CD14-positive monocyte (primary cell): ENCODE results near the gene DTYMK. TPM values are rescaled to one million over a fixed set of nuclear protein-coding genes. Genes with fewer than 3 reads are reported as not detected.
A peak's percentile ranks its signal among the peaks of the same experiment; 100 is the strongest.

Experiments
- DNase-seq, 3 donors: peaks; one replicate each; pipeline ENCODE4 v3.0.0-alpha.2; 2011 to 2022
- H2AFZ ChIP-seq: 2 replicates; pipeline ENCODE4 v1.6.0; 2012; ENCODE audit warnings: mild to moderate bottlenecking, low read depth, low read length, inconsistent platforms; ENCODE audit not compliant: insufficient read depth, poor library complexity, severe bottlenecking
- H3K27ac ChIP-seq, 2 donors: 1 replicate in 1 of 2; 2 replicates in 1 of 2; pipeline ENCODE4 v1.5.1; 2012 to 2013; ENCODE audit warnings: low read length in 2 of 2, control low read depth in 1 of 2, inconsistent platforms in 1 of 2, low read depth in 1 of 2, mild to moderate bottlenecking in 1 of 2
- H3K27me3 ChIP-seq, 2 donors: one replicate each; pipeline versions ENCODE4 v1.6.0 to v1.6.1; 2011 to 2013; ENCODE audit warnings: low read length in 2 of 2; ENCODE audit not compliant: control insufficient read depth in 2 of 2, insufficient read depth in 2 of 2
- H3K36me3 ChIP-seq, 2 donors: replicated peaks in 1 of 2; 1 replicate in 1 of 2; 2 replicates in 1 of 2; pipeline versions ENCODE4 v1.5.1 to v1.6.1; 2012 to 2013; ENCODE audit warnings: low read length in 2 of 2, control low read depth in 1 of 2, inconsistent platforms in 1 of 2, mild to moderate bottlenecking in 1 of 2; ENCODE audit not compliant: insufficient read depth in 2 of 2, control insufficient read depth in 1 of 2
- H3K4me1 ChIP-seq, 2 donors: 1 replicate in 1 of 2; 2 replicates in 1 of 2; pipeline versions ENCODE4 v1.5.1 to v1.6.1; 2012 to 2013; ENCODE audit warnings: low read length in 2 of 2, control low read depth in 1 of 2, inconsistent platforms in 1 of 2, mild to moderate bottlenecking in 1 of 2, moderate library complexity in 1 of 2; ENCODE audit not compliant: insufficient read depth in 2 of 2, control insufficient read depth in 1 of 2
- H3K4me2 ChIP-seq: replicated peaks from 2 replicates; pipeline ENCODE3; 2012; ENCODE audit warnings: low read length, moderate library complexity, mild to moderate bottlenecking; ENCODE audit not compliant: poor library complexity, severe bottlenecking; ENCODE audit errors: extremely low read depth
- H3K4me3 ChIP-seq, 3 experiments: fragments of 200-600 bp in 1 of 3; sonication (generic) in 1 of 3; replicated peaks in 1 of 3; 1 replicate in 2 of 3; 2 replicates in 1 of 3; pipeline ENCODE4 v1.5.1; 2011 to 2013; ENCODE audit warnings: low read length in 3 of 3, mild to moderate bottlenecking in 3 of 3, control low read depth in 2 of 3, low read depth in 2 of 3, inconsistent platforms in 1 of 3, moderate library complexity in 1 of 3
- H3K79me2 ChIP-seq: 2 replicates; pipeline ENCODE4 v1.6.0; 2012; ENCODE audit warnings: mild to moderate bottlenecking, control low read depth, inconsistent platforms, low read length, moderate library complexity; ENCODE audit not compliant: insufficient read depth
- H3K9ac ChIP-seq: 2 replicates; pipeline ENCODE4 v1.6.0; 2017; ENCODE audit warnings: low read length, mild to moderate bottlenecking; ENCODE audit not compliant: insufficient read depth, poor library complexity, severe bottlenecking
- H3K9me3 ChIP-seq, 2 donors: replicated peaks in 1 of 2; 1 replicate in 1 of 2; 2 replicates in 1 of 2; pipeline versions ENCODE4 v1.5.1 to v1.6.1; 2012 to 2013; ENCODE audit warnings: low read length in 2 of 2, control low read depth in 1 of 2; ENCODE audit not compliant: control insufficient read depth in 1 of 2, insufficient read depth in 1 of 2
- H4K20me1 ChIP-seq: 2 replicates; pipeline ENCODE4 v1.6.0; 2012; ENCODE audit warnings: mild to moderate bottlenecking, low read length, control low read depth, moderate library complexity; ENCODE audit not compliant: insufficient read depth
- H3K27ac Mint-ChIP-seq, 7 donors: one replicate each; pipeline ENCODE4 v1.8.0; 2020; ENCODE audit warnings: mild to moderate bottlenecking in 7 of 7, mixed read lengths in 7 of 7, moderate library complexity in 6 of 7, inconsistent platforms in 2 of 7
- H3K27me3 Mint-ChIP-seq, 3 donors: one replicate each; pipeline ENCODE4 v1.8.0; 2021 to 2022; ENCODE audit warnings: low read depth in 3 of 3, mild to moderate bottlenecking in 3 of 3, mixed read lengths in 3 of 3, moderate library complexity in 3 of 3, inconsistent platforms in 1 of 3
- H3K36me3 Mint-ChIP-seq, 2 donors: one replicate each; pipeline ENCODE4 v1.8.0; 2020; ENCODE audit warnings: mixed read lengths in 2 of 2, inconsistent platforms in 1 of 2, mild to moderate bottlenecking in 1 of 2
- H3K4me1 Mint-ChIP-seq: one replicate; pipeline ENCODE4 v1.8.0; 2020; ENCODE audit warnings: mild to moderate bottlenecking, mixed read lengths
- H3K4me3 Mint-ChIP-seq, 2 donors: one replicate each; pipeline ENCODE4 v1.8.0; 2020; ENCODE audit warnings: mild to moderate bottlenecking in 2 of 2, mixed read lengths in 2 of 2, moderate library complexity in 1 of 2
- H3K9me3 Mint-ChIP-seq, 7 donors: one replicate each; pipeline ENCODE4 v1.8.0; 2020 to 2022; ENCODE audit warnings: mixed read lengths in 7 of 7, mild to moderate bottlenecking in 6 of 7, moderate library complexity in 6 of 7, inconsistent platforms in 2 of 7
- WGBS: methylation state at CpG from one replicate; pipeline ENCODE4 v1.1.5; 2013; ENCODE audit warnings: missing lambda C conversion rate; ENCODE audit not compliant: insufficient coverage; 5-methylcytosine and 5-hydroxymethylcytosine counted together
- intact Hi-C, 2 donors: fragments of 100-400 bp; cut with micrococcal nuclease; formaldehyde crosslinking; loops; one replicate each; pipeline versions ENCODE4 v1.15.0 to v1.15.1; 2023
- polyA plus RNA-seq, 3 donors: library from polyadenylated mRNA; depleted of rRNA in 1 of 3; unstranded in 2 of 3; stranded (reverse) in 1 of 3; fragments of 300-500 nt in 2 of 3; fragments of >200 nt in 1 of 3; fragmentation: Illumina TruSeq in 2 of 3; gene quantifications; 1 replicate in 2 of 3; 2 replicates in 1 of 3; pipeline ENCODE4 v1.2.3, GENCODE V29; 2012 to 2021
- TF ChIP-seq, protein P1 (sequence below): fragments of 200-600 bp; IDR thresholded peaks from one replicate; pipeline ENCODE4 v1.8.0; 2022; ENCODE audit warnings: antibody characterized with exemption, mild to moderate bottlenecking

DTYMK gene
- polyA plus RNA-seq, 3 donors = 13.0 to 23.5 (median 18.7) TPM

DNA sequence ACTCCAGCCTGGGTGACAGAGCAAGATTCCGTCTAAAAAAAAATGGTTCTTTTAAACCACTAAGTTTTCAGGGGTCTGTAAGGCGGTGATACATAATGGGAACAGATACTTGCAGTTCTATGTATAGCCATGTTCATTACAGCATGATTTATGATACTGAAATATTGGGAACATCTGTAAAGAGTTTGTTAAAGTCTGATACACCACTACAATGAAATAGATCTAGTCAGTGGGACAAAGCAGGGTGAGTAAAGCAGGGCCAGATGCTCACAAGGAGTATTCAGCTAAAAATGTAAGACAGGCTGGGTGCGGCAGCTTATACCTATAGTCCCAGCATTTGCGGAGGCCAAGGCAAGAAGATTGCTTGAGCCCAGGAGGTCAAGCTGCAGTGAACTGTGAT is 9.0 kb upstream of the DTYMK start:
- H3K27ac Mint-ChIP-seq = no peak overlapping the region
- TF ChIP-seq, protein P1, sequence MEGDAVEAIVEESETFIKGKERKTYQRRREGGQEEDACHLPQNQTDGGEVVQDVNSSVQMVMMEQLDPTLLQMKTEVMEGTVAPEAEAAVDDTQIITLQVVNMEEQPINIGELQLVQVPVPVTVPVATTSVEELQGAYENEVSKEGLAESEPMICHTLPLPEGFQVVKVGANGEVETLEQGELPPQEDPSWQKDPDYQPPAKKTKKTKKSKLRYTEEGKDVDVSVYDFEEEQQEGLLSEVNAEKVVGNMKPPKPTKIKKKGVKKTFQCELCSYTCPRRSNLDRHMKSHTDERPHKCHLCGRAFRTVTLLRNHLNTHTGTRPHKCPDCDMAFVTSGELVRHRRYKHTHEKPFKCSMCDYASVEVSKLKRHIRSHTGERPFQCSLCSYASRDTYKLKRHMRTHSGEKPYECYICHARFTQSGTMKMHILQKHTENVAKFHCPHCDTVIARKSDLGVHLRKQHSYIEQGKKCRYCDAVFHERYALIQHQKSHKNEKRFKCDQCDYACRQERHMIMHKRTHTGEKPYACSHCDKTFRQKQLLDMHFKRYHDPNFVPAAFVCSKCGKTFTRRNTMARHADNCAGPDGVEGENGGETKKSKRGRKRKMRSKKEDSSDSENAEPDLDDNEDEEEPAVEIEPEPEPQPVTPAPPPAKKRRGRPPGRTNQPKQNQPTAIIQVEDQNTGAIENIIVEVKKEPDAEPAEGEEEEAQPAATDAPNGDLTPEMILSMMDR = no peak
- Histone ChIP-seq H2AFZ (no peak overlapping the region), H3K4me2 (no peak overlapping the region), H3K27ac (no peak overlapping the region), H4K20me1 (no peaks in the 10 kb centered on the region), H3K79me2 (no peaks in the 10 kb centered on the region), H3K27me3 (no peaks in the 10 kb centered on the region), H3K4me3 (no peak overlapping the region), H3K9me3 (no peaks in the 10 kb centered on the region), H3K4me1 (peaks cover 6% of the 10 kb centered on the region in 2 donors), H3K36me3 (peaks cover 24 to 40% of the 10 kb centered on the region in 2 donors), H3K9ac (no peak overlapping the region)
- DNase-seq = no peak
- no peaks in the 10 kb centered on the region for H3K9me3 Mint-ChIP-seq
- 94% methylated on average over 2 of the region's 4 CpGs for WGBS
- H3K36me3 Mint-ChIP-seq = peaks cover 18 to 42% of the 10 kb centered on the region in 2 donors
- peaks cover 8% of the 10 kb centered on the region for H3K4me1 Mint-ChIP-seq
- intact Hi-C loops = no loop called here
- H3K27me3 Mint-ChIP-seq = no peaks in the 10 kb centered on the region
- H3K4me3 Mint-ChIP-seq = no peak overlapping the region

DNA sequence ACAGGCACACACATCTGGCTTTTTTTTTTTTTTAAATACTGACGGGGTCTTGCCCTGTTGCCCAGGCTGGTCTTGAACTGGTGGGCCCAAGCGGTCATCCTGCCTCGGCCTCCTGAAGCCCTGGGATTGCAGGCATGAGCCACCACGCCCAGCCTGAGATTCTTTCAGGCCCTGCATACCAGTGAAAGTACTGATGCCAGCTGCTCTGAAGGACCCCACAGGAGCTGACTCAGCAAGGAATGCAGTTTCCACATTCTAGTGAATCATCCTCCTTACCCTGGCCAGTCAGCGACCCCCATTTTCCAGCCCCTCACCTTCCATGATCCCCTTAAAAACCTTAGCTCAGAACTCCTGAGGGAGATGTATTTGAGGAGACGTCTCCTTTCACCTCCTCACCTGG is 5.8 kb upstream of the DTYMK start:
- Histone ChIP-seq H3K9ac (no peak overlapping the region), H3K36me3 (peaks cover 34 to 54% of the 10 kb centered on the region in 2 donors), H2AFZ (no peak overlapping the region), H3K27ac (no peak overlapping the region), H3K4me3 (no peak overlapping the region), H4K20me1 (no peaks in the 10 kb centered on the region), H3K4me2 (no peak overlapping the region), H3K9me3 (no peaks in the 10 kb centered on the region), H3K4me1 (peaks cover 14 to 16% of the 10 kb centered on the region in 2 donors), H3K79me2 (peaks cover 27% of the 10 kb centered on the region), H3K27me3 (no peaks in the 10 kb centered on the region)
- peaks cover 21% of the 10 kb centered on the region for H3K4me1 Mint-ChIP-seq
- H3K27ac Mint-ChIP-seq = peak overlapping the region in 1 of 7 donors; percentile 12
- H3K27me3 Mint-ChIP-seq = peaks cover 0 to 1% (median 0%) of the 10 kb centered on the region in 3 donors
- TF ChIP-seq, protein P1 = no peak
- peaks cover 27 to 52% of the 10 kb centered on the region in 2 donors for H3K36me3 Mint-ChIP-seq
- DNase-seq = no peak
- 96% methylated on average over 5 of the region's 6 CpGs for whole genome bisulfite sequencing
- no peaks in the 10 kb centered on the region for H3K9me3 Mint-ChIP-seq
- H3K4me3 Mint-ChIP-seq = no peak overlapping the region
- intact Hi-C loops = no loop called here
